ENCODE measurements around the gene CRY2. TPM values are rescaled to one million over a fixed set of nuclear protein-coding genes. Genes with fewer than 3 reads are reported as not detected.

Gene CRY2
- total RNA-seq, 2 donors from 2014 or later, result 24.6 to 65.9 TPM

DNA sequence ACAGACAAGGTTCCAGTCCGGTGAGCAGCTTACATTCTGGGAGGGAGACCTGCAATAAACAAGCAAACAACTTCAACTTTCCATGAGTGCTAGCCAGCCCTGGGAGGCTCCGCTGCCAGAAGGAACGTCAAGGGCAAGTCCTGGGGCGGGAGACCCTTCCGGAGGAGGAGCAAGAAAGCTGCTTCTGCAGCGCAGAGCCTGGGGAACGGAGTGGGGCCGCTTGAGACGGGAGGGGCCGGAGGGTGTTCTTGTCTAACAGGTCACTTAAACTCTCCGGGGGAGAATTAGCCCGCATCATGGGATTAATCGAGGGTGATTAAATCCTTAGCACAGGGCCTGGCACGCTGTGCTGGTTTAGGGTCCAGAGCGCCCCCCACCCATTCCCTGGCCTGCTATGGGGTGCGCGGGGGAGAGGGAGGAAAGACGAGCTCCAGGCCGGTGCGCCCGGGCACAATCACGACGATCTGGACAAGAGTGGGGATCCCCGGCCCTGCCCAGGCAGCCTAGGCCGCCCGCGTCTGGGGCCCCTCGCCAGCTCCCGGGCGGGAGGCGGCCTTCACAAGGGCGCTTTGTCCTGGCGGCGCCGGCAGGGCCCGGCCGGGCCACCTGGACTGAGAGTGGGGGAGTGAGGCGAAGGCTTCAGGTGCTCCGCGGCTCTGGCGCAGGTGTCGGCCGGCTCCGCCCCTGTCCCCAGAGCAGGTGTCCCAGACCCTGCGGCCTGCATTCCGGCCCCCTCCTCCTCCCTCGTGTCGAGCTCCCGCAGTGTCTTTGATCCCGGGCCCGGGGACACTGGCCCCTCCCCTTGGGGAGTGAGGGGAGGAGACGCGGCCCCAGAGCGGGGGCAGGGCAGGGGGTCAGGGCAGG is 74.5 kb downstream of the CRY2 start:
- peak; percentile 67 for ATAC-seq
- intact Hi-C loops (cut with DNase I), result no loop called here
- Histone ChIP-seq H3K4me1 (peaks cover 49% of the 10 kb centered on the region), H3K27ac (peak overlapping the region; percentile 90 to 97 (median 96)), H3K36me3 (replicated peaks in 1 of 2; ENCODE audit: insufficient read depth in 1 of 2, low read depth in 2 of 2) (no peaks in the 10 kb centered on the region), H3K9me3 (no peaks in the 10 kb centered on the region), H3K27me3 (no peaks in the 10 kb centered on the region), H3K4me3 (peak overlapping the region; percentile 9 to 57)
- WGBS, 2 donors, result 10 to 12% methylated on average over 22 to 54 of the region's 54 CpGs
- DNase-seq, result peak; percentile 91 to 97 (median 96)
- TF ChIP-seq, protein P1, sequence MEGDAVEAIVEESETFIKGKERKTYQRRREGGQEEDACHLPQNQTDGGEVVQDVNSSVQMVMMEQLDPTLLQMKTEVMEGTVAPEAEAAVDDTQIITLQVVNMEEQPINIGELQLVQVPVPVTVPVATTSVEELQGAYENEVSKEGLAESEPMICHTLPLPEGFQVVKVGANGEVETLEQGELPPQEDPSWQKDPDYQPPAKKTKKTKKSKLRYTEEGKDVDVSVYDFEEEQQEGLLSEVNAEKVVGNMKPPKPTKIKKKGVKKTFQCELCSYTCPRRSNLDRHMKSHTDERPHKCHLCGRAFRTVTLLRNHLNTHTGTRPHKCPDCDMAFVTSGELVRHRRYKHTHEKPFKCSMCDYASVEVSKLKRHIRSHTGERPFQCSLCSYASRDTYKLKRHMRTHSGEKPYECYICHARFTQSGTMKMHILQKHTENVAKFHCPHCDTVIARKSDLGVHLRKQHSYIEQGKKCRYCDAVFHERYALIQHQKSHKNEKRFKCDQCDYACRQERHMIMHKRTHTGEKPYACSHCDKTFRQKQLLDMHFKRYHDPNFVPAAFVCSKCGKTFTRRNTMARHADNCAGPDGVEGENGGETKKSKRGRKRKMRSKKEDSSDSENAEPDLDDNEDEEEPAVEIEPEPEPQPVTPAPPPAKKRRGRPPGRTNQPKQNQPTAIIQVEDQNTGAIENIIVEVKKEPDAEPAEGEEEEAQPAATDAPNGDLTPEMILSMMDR (IDR thresholded peaks at IDR 0.05), result peak in 3 of 7 experiments; percentile 22 to 25 (median 23)
- peak; percentile 87 to 93 (median 91) for TF ChIP-seq POLR2A (IDR thresholded peaks at IDR 0.05)

DNA sequence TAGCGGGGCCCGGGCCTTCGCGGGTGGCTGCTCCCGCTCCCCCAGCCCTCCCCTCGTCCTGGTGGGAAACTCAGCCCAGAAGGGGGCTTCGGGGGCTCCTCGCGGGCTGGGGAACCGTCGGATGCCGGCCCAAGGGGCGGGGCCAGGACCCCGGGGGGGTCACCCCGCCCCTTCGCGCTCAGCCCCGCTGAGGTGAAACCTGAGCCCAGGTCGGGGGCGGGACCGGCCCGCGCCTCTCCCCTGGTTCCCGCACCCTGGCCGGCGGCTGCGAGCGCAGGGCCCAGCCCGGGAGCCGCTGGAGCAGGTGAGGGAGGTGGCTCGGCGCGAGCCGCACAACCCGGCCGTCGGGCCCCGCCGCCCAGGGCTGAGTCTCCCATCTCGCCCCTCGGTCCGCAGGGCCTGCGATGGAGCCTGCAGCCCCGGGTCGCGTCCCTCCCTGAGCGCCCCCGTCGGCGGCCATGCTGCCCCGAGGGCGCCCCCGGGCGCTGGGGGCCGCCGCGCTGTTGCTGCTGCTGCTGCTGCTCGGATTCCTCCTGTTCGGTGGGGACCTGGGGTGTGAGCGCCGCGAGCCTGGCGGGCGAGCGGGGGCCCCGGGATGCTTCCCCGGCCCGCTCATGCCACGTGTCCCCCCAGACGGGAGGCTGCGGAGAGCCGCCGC is 75.3 kb downstream of the CRY2 start, which contains the start of gene LARGE2:
LARGE2 (plus strand) TSS at position 232 of the 658 bp plus-strand sequence; CDS start at position 459, 227 bp downstream.
- Histone ChIP-seq H3K36me3 (replicated peaks in 1 of 2; ENCODE audit: insufficient read depth in 1 of 2, low read depth in 2 of 2) (no peaks in the 10 kb centered on the region), H3K9me3 (no peaks in the 10 kb centered on the region), H3K4me1 (peaks cover 42% of the 10 kb centered on the region), H3K27me3 (no peaks in the 10 kb centered on the region), H3K27ac (peak within 1 kb of the TSS; percentile 90 to 97 (median 96)), H3K4me3 (peak within 1 kb of the TSS; percentile 9 to 57)
- peak in 1 of 3 donors; percentile 57 for TF ChIP-seq POLR2A (IDR thresholded peaks at IDR 0.05)
- TF ChIP-seq, protein P1 (IDR thresholded peaks at IDR 0.05), result no peak
- peak; percentile 65 for ATAC-seq
- intact Hi-C loops (cut with DNase I), result no loop called here
- WGBS, 2 donors, result 0% methylated on average over 57 of the region's 73 CpGs; no CpG with 5 or more reads in 1 of the 2 donors
- peak; percentile 85 to 88 (median 86) for DNase-seq

DNA sequence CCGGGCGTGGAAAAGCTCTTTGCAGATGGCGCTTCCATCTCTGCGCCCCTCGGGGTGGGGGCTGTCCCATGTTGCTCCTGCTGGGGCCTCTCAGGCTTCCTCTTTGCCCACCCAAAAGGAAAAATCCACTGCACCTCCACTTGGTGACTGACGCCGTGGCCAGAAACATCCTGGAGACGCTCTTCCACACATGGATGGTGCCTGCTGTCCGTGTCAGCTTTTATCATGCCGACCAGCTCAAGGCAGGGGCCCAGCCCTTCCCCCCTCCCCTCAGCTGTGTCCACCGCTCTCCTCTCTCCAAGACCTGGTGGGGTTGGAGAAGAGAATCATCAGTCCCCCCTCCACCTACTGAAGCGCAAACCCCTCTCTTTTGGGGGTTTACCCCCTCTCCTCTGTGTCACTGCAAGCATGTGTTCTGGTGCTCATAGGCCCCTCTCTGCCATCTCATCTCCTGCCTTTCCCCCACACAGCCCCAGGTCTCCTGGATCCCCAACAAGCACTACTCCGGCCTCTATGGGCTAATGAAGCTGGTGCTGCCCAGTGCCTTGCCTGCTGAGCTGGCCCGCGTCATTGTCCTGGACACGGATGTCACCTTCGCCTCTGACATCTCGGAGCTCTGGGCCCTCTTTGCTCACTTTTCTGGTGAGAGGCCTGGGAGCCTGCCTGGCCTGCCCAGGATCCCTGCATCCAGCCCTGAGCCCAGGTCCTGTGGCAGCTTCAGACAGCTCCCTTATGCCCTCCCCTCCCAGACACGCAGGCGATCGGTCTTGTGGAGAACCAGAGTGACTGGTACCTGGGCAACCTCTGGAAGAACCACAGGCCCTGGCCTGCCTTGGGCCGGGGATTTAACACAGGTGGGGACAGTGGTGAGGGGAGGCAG is 77.0 kb downstream of the CRY2 start:
- no peaks in the 10 kb centered on the region for H3K27me3 ChIP-seq
- TF ChIP-seq, protein P1 (IDR thresholded peaks at IDR 0.05), result no peak
- TF ChIP-seq POLR2A (IDR thresholded peaks at IDR 0.05), result no peak
- 86 to 93% methylated on average over 21 to 22 of the region's 22 CpGs for WGBS, 2 donors
- intact Hi-C loops (cut with DNase I), result no loop called here
- H3K4me3 ChIP-seq, result no peak overlapping the region
- H3K36me3 ChIP-seq (replicated peaks in 1 of 2; ENCODE audit: insufficient read depth in 1 of 2, low read depth in 2 of 2), result peaks cover 0 to 5% of the 10 kb centered on the region in 2 donors
- H3K9me3 ChIP-seq, result no peaks in the 10 kb centered on the region
- ATAC-seq, result no peak
- peak in 2 of 4 donors; percentile 11 to 22 for DNase-seq
- peaks cover 35% of the 10 kb centered on the region for H3K4me1 ChIP-seq
- H3K27ac ChIP-seq, result no peak overlapping the region

DNA sequence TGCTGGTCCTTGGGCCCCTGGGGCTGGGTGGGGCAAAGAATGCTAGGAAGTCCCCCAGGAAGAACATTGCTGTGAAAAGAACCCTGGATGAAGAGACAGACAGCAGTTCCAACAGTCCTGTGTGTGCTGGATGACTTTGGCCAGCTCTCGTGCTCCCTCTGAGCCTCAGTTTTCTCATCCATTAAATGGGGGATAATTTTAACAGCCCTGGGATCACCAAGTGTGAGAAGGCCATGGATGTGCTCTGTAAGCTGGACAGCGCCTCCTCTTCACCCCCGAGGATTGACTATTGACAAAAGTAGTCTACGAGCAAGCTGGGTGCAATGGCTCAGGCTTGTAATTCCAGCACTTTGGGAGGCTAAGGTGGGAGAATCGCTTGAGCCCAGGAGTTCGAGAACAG is 77.7 kb downstream of the CRY2 start:
- Histone ChIP-seq H3K27ac (no peak overlapping the region), H3K9me3 (no peaks in the 10 kb centered on the region), H3K4me1 (peaks cover 34% of the 10 kb centered on the region), H3K27me3 (no peaks in the 10 kb centered on the region), H3K4me3 (no peak overlapping the region), H3K36me3 (replicated peaks in 1 of 2; ENCODE audit: insufficient read depth in 1 of 2, low read depth in 2 of 2) (peaks cover 0 to 5% of the 10 kb centered on the region in 2 donors)
- DNase-seq, result no peak
- 88 to 97% methylated on average over 5 to 6 of the region's 6 CpGs for WGBS, 2 donors
- intact Hi-C loops (cut with DNase I), result no loop called here
- TF ChIP-seq POLR2A (IDR thresholded peaks at IDR 0.05), result no peak
- TF ChIP-seq, protein P1 (IDR thresholded peaks at IDR 0.05), result no peak
- no peak for ATAC-seq
